NOMO-1 (cell line): ENCODE measurements around the gene PIGP.
"Not testable (repeated sequence)": the region's sequence is repeated elsewhere in the genome, so short reads cannot be mapped to it uniquely, and the experiment has no call there.

Experiments used
- DNase-seq, 2 experiments: peaks; one replicate each; lab custom pipeline; 2025; ENCODE audit not compliant: unreplicated experiment in 2 of 2; lab: John Stamatoyannopoulos, UW

The PIGP gene

GRCh38 chr21:37072988-37073416 lies at the start of gene PIGP, which contains the start of gene TTC3:
PIGP (minus strand) TSS chr21:37073071; CDS start chr21:37072515, 556 bp downstream.
TTC3 (plus strand) TSS chr21:37073254; CDS start chr21:37087258, 14,004 bp downstream.
- peak; percentile 86 to 88 for DNase-seq

- DNase-seq: no peak
These were observed 46.7 kb upstream of the PIGP start for GRCh38 chr21:37119421-37120218.

GRCh38 chr21:37118187-37118826 lies 45.4 kb upstream of the PIGP start:
- no peak for DNase-seq

- no peak for DNase-seq
These were observed 44.3 kb upstream of the PIGP start for GRCh38 chr21:37117204-37117603.

- DNase-seq: not testable (repeated sequence)
These were observed 43.6 kb upstream of the PIGP start for GRCh38 chr21:37116459-37116858.

- not testable (repeated sequence) for DNase-seq
These were observed 41.4 kb upstream of the PIGP start for GRCh38 chr21:37114301-37114700.

- not testable (repeated sequence) for DNase-seq
These were observed 38.2 kb upstream of the PIGP start for GRCh38 chr21:37111029-37111428.

- DNase-seq: no peak
These were observed 34.1 kb upstream of the PIGP start for GRCh38 chr21:37106998-37107397.

- not testable (repeated sequence) for DNase-seq
These were observed 29.9 kb upstream of the PIGP start for GRCh38 chr21:37102746-37103145.

- no peak for DNase-seq
These were observed 28.5 kb upstream of the PIGP start for GRCh38 chr21:37101384-37101783.

- DNase-seq: no peak
These were observed 27.4 kb upstream of the PIGP start for GRCh38 chr21:37100316-37100715.

- DNase-seq: no peak
These were observed 25.9 kb upstream of the PIGP start for GRCh38 chr21:37098751-37099150.

- DNase-seq: no peak
These were observed 22.9 kb upstream of the PIGP start for GRCh38 chr21:37095821-37096220.

GRCh38 chr21:37093977-37094376 lies 21.1 kb upstream of the PIGP start:
- no peak for DNase-seq

- DNase-seq: no peak
These were observed 15.4 kb upstream of the PIGP start for GRCh38 chr21:37088186-37088735.

- DNase-seq: peak; percentile 14 to 20
These were observed 14.3 kb upstream of the PIGP start for GRCh38 chr21:37087188-37087587.

- no peak for DNase-seq
These were observed 12.9 kb upstream of the PIGP start for GRCh38 chr21:37085726-37086125.

GRCh38 chr21:37082856-37083528 lies 10.1 kb upstream of the PIGP start:
- DNase-seq: no peak

- no peak for DNase-seq
These were observed 9.5 kb upstream of the PIGP start for GRCh38 chr21:37082375-37082774.

- DNase-seq: peak in 1 of 2 experiments; percentile 84
These were observed 6.4 kb upstream of the PIGP start for GRCh38 chr21:37079211-37079824.

GRCh38 chr21:37077403-37077802 lies 4.5 kb upstream of the PIGP start:
- no peak for DNase-seq
